ENCODE results near the gene MED26. TPM values are rescaled to one million over a fixed set of nuclear protein-coding genes. Genes with fewer than 3 reads are reported as not detected.
"Not testable (repeated sequence)": the region's sequence is repeated elsewhere in the genome, so short reads cannot be mapped to it uniquely, and the experiment has no call there.

MED26 gene
- total RNA-seq, 1 experiment from 2014 or later, result 4.4 TPM

DNA sequence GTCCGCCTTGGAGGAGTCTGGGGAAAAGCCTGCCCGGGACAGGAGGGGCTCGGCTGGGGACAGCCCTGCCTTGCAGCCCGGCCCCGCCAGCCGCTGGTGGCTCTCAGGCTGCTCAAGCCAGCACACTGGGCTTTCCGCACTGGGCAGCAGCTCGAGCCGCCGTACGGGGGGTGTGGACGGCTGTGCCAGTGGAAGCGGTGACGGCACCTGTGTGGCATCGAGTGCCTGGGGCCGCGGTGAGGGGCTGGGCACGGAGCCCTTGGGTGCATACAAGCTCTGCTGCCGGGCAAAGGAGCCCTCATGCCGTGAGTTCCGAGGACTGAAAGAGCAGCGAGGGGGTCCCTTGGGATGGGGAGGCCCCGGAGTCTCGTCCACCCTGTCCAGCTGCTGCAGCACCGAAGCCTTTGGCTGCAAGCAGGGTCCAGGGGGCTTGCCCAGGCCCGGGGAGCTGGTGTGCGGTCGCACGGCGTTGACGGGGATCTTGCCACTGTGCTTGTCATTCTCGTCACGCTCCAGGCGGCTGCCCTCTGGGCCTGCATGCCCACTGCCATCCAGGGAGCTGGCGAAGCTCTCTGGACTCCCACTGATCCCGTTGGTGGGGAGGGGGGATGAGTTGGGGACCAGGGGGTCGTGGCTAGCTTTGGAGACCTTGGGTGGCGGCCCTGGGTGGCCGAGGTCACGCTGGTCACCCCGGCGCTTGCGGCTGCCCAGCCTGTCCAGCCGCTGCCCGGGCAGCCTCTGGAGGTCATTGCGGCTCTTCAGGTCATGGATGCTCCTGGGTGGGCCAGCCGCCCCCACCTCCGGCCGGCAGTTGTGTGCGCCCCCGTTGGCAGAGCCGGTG is 51.1 kb downstream of the MED26 start:
- no peak for DNase-seq (ENCODE audit: extremely low read depth, low read depth)

DNA sequence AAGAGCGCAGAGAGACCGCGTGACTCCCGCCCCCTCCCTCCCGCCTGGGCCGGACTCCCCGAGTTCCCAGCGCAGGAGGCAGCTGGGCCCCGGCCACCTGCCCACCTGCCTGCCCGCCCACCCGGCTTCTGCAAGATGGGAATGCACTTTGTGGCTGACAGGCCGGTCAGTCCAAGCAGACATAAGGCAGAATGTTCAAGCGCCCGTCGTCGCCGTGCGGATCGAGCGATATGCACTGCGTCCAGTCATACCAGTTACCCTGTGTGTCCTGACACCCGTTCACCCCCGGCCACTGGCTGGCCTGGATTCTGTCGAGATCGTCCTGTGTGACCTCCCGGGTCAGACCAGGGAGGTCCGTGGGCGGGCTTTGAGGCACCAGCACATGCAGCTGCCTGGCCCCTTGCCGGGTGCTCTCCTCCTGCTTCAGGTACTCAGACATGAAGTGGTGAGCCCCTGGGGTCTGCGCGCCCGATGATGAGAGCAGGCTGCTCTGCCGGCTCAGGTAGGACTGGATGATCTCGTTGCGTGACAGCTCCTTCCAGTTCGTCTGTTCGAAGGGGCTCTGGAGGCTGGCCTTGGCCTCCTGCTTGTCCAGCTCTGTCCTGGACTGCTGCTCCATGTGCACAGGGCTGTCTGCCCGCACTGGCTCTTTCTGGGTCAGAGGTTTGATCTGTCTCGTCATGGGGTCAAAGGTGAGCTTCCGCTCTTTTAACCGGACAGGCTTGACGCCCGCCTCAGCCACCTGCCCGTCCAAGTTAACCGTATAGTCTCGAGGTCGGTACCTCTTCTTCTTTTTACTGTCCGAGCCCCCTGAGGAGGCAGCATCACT is 51.9 kb downstream of the MED26 start:
- DNase-seq (ENCODE audit: extremely low read depth, low read depth), result no peak

DNA sequence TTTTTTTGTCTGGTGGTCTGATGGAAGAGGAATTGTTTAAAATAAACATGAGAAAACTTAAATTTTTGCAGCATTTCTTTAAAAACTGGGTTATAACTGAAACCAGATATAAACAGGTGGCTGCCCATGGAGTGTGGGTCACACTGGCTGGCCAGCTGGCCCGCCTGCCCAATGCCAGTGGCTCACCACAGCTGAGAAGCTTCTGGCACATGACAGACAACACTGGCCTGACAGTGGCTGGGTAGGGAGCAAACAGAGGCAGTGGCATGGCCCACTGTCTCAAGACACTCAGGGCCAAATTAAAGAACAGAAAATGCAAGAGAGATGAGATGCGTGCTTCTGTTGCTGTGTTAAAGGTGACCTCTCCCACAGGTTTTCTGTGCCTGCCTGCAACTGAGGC is 52.7 kb downstream of the MED26 start:
- no peak for DNase-seq (ENCODE audit: extremely low read depth, low read depth)

DNA sequence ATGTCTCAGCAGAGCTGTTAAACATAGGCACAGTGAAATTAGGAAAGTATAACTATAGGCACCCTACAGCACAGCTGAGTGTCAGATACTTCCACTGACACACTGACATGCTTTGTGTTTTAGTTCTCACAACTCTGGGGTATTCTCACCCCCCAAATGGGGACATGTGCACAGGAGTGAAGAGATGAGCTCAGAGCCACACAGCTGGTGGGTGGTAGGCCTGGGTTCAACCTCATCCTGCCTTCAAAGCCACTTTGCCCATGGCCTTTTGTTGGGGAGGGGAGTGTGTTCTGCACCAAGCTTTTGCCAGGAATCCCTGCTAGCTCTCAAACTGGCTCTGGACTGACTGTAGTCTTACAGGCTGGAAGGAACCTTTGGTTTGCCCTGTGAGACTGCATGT is 54.1 kb downstream of the MED26 start:
- no peak for DNase-seq (ENCODE audit: extremely low read depth, low read depth)

DNA sequence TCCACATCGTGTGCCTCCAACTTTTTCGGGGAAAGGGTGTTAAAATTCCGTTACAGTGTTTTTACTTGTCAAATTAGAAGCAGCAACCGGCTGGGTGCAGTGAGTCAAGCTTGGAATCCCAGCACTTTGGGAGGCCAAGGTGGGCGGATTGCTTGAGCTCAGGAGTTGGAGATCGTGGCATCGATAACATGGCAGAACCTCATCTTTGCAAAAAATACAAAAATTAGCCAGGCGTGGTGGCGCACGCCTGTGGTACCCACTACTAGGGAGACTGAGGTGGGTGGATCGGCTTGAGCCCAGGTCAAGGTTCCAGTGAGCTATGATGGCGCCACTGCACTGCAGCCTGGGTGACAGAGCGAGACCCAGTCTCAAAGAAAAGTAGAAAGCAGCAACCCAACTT is 54.7 kb downstream of the MED26 start:
- DNase-seq (ENCODE audit: extremely low read depth, low read depth), result no peak

GRCh38 chr19:16572332-16573211 is 55.4 kb downstream of the MED26 start, which contains the start of gene SLC35E1:
Gene SLC35E1 (minus strand): TSS chr19:16572415. CDS start chr19:16572364, 51 bp downstream.
- peak; percentile 92 for DNase-seq (ENCODE audit: extremely low read depth, low read depth)

GRCh38 chr19:16571822-16572331 is 56.1 kb downstream of the MED26 start:
- DNase-seq (ENCODE audit: extremely low read depth, low read depth), result no peak

DNA sequence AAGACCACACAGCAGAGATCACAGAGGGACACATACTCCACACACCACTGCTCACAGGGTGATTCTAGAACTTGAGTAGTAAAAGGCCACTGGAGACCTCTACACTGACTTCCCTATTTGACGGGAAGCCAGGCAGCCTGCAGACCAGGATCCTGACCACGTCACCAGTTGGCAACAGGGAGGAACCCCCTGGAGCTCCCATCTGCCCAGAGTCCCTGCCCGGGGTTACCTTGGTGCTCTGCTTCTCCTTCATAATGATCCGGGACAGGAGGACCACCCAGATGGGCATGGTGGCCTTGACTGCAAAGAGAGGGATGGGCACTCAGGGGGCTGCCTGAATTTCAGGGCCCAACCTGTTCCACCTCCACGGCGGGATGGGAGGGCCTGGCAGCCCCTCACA is 56.7 kb downstream of the MED26 start:
- no peak for DNase-seq (ENCODE audit: extremely low read depth, low read depth)

GRCh38 chr19:16569609-16570320 is 58.2 kb downstream of the MED26 start:
- DNase-seq (ENCODE audit: extremely low read depth, low read depth), result no peak

DNA sequence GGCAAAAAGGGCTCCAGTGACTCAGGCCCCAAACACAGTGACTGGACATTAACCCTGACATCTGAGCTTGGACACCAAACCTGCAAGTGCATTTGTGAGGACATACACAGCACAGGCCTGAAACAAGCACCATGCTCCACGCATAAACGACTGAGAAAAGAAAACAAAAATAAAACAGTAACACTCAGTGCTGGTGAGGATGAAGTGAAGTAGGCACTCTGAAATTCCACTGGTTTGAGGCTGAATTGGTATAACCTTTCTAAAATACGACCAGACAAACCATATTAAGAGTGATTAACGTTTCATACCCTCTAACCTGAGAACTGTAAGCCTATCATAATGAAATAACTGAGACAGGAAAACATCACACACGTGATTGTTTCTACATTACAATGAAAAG is 61.3 kb downstream of the MED26 start:
- DNase-seq (ENCODE audit: extremely low read depth, low read depth), result no peak

DNA sequence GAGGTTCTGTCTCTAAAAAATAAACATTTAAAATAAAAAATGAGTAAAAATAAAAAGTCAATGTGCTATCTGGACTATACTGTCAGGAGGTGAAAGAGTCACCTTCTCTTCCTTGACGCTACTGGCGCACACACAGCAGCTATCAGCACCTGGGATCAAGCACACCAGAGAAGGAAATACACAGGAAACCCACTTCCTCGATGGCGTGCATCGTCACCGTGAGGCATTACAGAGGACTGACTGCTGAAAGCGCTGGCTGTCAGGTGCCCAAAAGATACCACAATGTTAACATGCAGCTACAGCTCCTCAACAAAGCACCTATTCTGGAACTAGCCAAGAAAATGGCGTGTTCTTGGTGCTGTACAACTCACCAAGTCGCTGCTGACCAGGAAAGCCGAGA is 61.8 kb downstream of the MED26 start:
- DNase-seq (ENCODE audit: extremely low read depth, low read depth), result no peak

GRCh38 chr19:16564842-16565241 is 63.2 kb downstream of the MED26 start:
- DNase-seq (ENCODE audit: extremely low read depth, low read depth), result no peak

DNA sequence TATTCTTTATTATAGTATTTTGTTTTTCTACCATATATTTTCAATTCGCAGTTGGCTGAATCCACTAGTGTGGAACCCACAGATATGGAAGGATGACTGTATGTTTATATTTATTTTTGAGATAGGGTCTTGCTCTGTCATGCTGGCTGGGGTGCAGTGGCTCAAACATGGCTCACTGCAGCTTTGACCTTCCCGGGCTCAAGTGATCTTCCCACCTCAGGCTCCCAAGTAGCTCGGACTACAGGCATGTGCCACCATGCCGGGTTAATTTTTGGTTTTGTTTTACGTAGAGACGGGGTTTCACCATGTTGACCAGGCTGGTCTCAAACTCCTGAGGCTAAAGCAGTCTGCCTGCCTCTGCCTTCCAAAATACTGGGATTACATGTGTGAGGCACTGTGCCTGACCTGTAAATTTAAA is 65.4 kb downstream of the MED26 start:
- no peak for DNase-seq (ENCODE audit: extremely low read depth, low read depth)

GRCh38 chr19:16561382-16561781 is 66.6 kb downstream of the MED26 start:
- no peak for DNase-seq (ENCODE audit: extremely low read depth, low read depth)

GRCh38 chr19:16559780-16560276 is 68.2 kb downstream of the MED26 start:
- DNase-seq (ENCODE audit: extremely low read depth, low read depth), result no peak

DNA sequence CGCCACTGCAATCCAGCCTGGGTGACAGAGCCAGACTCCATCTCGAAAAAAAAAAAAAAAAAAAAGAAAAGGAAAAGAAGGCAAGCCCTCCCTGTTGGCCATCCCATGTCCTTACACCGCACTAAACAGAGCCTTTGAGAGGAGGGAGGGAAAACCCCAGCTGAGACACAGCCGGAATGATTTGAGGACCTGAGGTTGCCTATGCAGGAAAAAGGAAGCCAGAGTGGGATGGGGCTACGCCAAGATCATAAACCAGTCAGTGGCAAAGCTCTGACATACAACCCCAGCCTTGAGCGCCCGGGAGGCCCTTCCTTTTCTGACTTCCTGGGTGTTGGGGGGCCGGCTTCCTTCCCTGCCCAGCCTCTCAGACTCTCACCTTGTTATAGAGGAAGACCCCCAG is 73.2 kb downstream of the MED26 start:
- DNase-seq (ENCODE audit: extremely low read depth, low read depth), result no peak

DNA sequence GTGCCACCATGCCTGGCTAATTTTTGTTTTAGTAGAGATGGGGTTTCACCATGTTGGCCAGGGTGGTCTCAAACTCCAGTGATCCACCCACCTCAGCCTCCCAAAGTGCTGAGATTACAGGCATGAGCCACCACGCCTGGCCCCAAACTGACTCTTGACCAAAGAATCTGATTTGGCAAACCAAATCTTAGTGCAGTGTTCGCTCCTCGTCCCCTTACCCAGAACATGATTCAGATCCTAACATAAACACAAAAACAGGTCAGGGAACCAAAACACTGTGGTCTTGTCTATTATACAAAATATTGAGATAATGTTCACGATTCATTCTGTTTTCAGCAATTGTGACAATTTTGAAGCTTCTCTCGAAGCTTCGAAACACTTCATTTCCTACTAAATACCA is 76.1 kb downstream of the MED26 start:
- not testable (repeated sequence) for DNase-seq (ENCODE audit: extremely low read depth, low read depth)

- DNase-seq (ENCODE audit: extremely low read depth, low read depth), result no peak
Observed at GRCh38 chr19:16548956-16549355, 79.0 kb downstream of the MED26 start.

- DNase-seq (ENCODE audit: extremely low read depth, low read depth), result no peak
Observed at GRCh38 chr19:16544473-16545231, 83.4 kb downstream of the MED26 start.

All from NCI-H460 (cell line).